ENCODE results near the gene OR5V1. TPM values are rescaled to one million over a fixed set of nuclear protein-coding genes. Genes with fewer than 3 reads are reported as not detected.
"Not testable (repeated sequence)": the region's sequence is repeated elsewhere in the genome, so short reads cannot be mapped to it uniquely, and the experiment has no call there.

Gene OR5V1
- total RNA-seq, 4 donors from 2014 or later, result not detected

DNA sequence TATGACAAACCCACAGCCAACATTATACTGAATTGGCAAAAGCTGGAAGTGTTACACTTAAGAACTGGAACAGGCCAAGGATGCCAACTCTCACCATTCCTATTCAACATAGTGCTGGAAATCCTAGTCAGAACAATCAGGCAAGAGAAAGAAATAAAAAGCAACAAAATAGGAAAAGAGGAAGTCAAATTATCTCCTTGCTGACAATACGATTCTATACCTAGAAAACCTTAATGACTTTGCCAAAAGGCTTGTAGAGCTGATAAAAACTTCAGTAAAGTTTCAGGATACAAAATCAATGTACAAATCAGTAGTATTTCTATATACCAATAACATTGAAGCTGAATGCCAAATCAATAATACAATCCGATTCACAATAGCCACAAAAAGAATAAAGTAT lies 32.4 kb downstream of the OR5V1 start:
- H3K4me3 ChIP-seq (ENCODE audit: low read depth, poor library complexity, severe bottlenecking), result no peak overlapping the region
- no peak for DNase-seq (ENCODE audit: low spot score in 2 of 2)
- no peak for TF ChIP-seq POLR2A (IDR thresholded peaks at IDR 0.05)
- WGBS, 2 donors, result 76 to 77% methylated on average over 2 of the region's 2 CpGs
- intact Hi-C loops (cut with DNase I; ENCODE audit: low total_unique reads), result no loop called here

DNA sequence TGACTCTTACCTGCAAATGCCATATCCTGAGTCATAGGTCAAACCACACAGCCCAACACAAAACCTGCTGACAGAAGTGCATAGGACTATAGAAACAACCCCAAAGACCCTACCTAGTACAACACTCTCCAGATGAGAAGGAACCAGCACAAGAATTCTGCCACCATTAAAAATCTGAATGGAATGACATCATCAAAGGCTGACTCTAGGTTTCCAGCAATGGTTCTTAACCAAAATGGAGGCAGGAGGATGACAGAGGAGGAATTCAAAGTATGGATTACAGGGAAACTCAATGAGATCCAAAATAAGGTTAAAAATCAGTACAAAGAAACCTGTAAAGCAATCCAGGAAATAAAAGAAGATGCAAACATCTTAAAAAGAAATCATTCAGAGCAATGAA lies 36.0 kb downstream of the OR5V1 start:
- no peak for DNase-seq (ENCODE audit: low spot score in 2 of 2)
- no peak overlapping the region for H3K4me3 ChIP-seq (ENCODE audit: low read depth, poor library complexity, severe bottlenecking)
- intact Hi-C loops (cut with DNase I; ENCODE audit: low total_unique reads), result no loop called here
- TF ChIP-seq POLR2A (IDR thresholded peaks at IDR 0.05), result no peak
- TF ChIP-seq, protein P1, sequence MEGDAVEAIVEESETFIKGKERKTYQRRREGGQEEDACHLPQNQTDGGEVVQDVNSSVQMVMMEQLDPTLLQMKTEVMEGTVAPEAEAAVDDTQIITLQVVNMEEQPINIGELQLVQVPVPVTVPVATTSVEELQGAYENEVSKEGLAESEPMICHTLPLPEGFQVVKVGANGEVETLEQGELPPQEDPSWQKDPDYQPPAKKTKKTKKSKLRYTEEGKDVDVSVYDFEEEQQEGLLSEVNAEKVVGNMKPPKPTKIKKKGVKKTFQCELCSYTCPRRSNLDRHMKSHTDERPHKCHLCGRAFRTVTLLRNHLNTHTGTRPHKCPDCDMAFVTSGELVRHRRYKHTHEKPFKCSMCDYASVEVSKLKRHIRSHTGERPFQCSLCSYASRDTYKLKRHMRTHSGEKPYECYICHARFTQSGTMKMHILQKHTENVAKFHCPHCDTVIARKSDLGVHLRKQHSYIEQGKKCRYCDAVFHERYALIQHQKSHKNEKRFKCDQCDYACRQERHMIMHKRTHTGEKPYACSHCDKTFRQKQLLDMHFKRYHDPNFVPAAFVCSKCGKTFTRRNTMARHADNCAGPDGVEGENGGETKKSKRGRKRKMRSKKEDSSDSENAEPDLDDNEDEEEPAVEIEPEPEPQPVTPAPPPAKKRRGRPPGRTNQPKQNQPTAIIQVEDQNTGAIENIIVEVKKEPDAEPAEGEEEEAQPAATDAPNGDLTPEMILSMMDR (IDR thresholded peaks at IDR 0.05), result no peak

DNA sequence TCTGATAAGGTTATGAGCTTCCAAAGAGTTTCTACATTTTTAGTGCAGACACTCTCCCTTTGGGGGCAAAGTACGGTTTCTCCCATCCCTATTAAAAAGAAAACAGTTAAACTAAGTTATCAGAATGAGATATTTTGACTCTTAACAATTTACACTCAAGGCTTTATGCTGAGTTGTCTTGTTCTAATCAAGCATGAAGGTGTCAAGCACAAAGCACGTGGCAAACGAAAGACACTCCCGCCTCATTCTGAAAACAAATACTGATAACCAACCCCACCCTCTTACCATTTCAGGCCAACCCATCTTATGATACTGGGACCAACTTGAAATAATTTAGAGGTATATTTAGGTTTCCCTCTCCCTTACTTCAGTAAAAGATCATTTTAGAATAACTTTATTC lies 42.9 kb downstream of the OR5V1 start:
- intact Hi-C loops (cut with DNase I; ENCODE audit: low total_unique reads), result no loop called here
- WGBS, 2 donors, result 75 to 76% methylated on average over 4 of the region's 4 CpGs
- no peak for TF ChIP-seq POLR2A (IDR thresholded peaks at IDR 0.05)
- TF ChIP-seq, protein P1 (IDR thresholded peaks at IDR 0.05), result no peak
- DNase-seq (ENCODE audit: low spot score in 2 of 2), result no peak
- no peak overlapping the region for H3K4me3 ChIP-seq (ENCODE audit: low read depth, poor library complexity, severe bottlenecking)

DNA sequence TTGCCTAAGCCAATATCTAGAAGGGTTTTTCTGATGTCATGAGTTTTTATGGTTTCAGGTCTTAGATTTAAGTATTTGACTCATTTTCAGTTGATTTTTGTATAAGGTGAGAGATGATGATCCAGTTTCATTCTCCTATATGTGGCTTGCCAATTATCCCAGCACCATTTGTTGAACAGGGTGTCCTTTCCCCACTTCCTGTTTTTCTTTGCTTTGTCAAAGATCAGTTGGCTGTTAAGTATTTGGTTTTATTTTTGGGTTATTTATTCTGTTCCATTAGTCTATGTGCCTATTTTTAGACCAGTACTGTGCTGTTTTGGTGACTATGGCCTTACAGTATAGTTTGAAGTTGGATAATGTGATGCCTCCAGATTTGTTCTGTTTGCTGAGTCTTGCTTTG lies 45.3 kb downstream of the OR5V1 start:
- intact Hi-C loops (cut with DNase I; ENCODE audit: low total_unique reads); DNase-seq (ENCODE audit: low spot score in 2 of 2); H3K4me3 ChIP-seq (ENCODE audit: low read depth, poor library complexity, severe bottlenecking): not testable (repeated sequence)

DNA sequence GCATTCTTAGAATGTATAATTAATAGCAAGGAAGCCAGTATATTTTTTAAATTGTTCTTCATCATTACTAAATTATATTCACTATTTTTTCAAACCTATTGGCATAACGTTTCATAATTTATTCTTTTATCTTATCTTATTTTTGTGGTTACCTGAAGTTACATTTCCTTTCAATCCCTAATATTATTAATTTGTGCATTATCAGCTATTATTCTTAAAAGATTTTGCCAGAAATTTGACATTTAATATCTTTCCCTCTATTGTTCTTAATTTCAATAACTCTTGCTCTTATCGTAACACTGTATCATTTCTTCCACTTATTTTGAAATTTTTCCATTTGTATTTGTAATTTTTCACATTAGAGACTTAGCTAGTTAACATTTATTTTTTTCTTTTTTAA lies 48.7 kb downstream of the OR5V1 start:
- DNase-seq (ENCODE audit: low spot score in 2 of 2), result no peak
- intact Hi-C loops (cut with DNase I; ENCODE audit: low total_unique reads), result no loop called here
- H3K4me3 ChIP-seq (ENCODE audit: low read depth, poor library complexity, severe bottlenecking), result no peak overlapping the region
- WGBS, 2 donors, result 82 to 85% methylated on average over 2 of the region's 2 CpGs
- TF ChIP-seq POLR2A (IDR thresholded peaks at IDR 0.05), result no peak

Other genes with a start within 250 kb of the OR5V1 start
- not detected for gene OR2J2, start 198.0 kb downstream of the OR5V1 start, total RNA-seq
- gene OR14J1, start 67.2 kb downstream of the OR5V1 start, total RNA-seq, result not detected
- not detected for gene OR12D3, start 6.4 kb upstream of the OR5V1 start, total RNA-seq
- not detected for gene OR12D2, start 26.8 kb upstream of the OR5V1 start, total RNA-seq
- gene OR12D1, start 46.1 kb upstream of the OR5V1 start, total RNA-seq, result not detected
- not detected for gene OR10C1, start 70.4 kb upstream of the OR5V1 start, total RNA-seq
- gene OR11A1, start 88.2 kb upstream of the OR5V1 start, total RNA-seq, result not detected
- gene OR2H1, start 88.3 kb upstream of the OR5V1 start, total RNA-seq, result not detected
- not detected for gene MAS1L, start 119.1 kb upstream of the OR5V1 start, total RNA-seq
- under 1 TPM in 1 of 4 donors, not detected in 3; 0.36 TPM for gene UBD, start 190.9 kb upstream of the OR5V1 start, total RNA-seq
- not detected for gene OR2H2, start 216.3 kb upstream of the OR5V1 start, total RNA-seq